ENCODE data around the gene ERMN. TPM values are rescaled to one million over a fixed set of nuclear protein-coding genes. Genes with fewer than 3 reads are reported as not detected.
A peak's percentile ranks its signal among the peaks of the same experiment; 100 is the strongest.
"Not testable (repeated sequence)": the region's sequence is repeated elsewhere in the genome, so short reads cannot be mapped to it uniquely, and the experiment has no call there.

Gene ERMN, protein sequence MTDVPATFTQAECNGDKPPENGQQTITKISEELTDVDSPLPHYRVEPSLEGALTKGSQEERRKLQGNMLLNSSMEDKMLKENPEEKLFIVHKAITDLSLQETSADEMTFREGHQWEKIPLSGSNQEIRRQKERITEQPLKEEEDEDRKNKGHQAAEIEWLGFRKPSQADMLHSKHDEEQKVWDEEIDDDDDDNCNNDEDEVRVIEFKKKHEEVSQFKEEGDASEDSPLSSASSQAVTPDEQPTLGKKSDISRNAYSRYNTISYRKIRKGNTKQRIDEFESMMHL
- total RNA-seq: not detected in 2 replicates

DNA sequence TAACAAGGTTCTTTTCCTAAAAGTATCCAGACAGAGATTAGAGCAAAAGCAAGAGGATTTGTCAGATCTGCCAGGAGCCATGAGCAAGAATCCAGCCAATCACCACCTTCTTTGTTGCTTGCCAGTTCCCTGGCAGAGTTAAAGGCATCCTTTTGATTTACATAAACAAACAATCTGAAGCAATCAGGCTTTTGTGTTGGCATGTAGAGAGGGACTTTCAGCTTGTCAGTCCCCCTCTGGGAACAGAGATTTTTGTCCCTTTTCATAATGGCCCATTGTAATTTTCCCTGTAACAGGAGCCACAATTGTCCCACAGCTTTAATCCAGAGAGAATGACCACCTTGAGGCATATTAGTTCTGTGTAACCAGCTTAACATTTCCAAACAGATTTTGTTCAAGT lies at the start of gene ERMN:
TSS of gene ERMN (minus strand) at position 39 of the 400 bp plus-strand sequence. CDS start 182 bp downstream, outside the sequence.
- Histone ChIP-seq H3K4me3 (ENCODE audit: low read depth, low read length) (no peak within 1 kb of the TSS), H3K36me3 (ENCODE audit: control insufficient read depth, insufficient read depth, low read length) (no peaks in the 10 kb centered on the region), H3K27me3 (ENCODE audit: control insufficient read depth, insufficient read depth, low read length) (no peaks in the 10 kb centered on the region)
- DNase-seq (ENCODE audit: low read depth): no peak
- TF ChIP-seq, protein P1, sequence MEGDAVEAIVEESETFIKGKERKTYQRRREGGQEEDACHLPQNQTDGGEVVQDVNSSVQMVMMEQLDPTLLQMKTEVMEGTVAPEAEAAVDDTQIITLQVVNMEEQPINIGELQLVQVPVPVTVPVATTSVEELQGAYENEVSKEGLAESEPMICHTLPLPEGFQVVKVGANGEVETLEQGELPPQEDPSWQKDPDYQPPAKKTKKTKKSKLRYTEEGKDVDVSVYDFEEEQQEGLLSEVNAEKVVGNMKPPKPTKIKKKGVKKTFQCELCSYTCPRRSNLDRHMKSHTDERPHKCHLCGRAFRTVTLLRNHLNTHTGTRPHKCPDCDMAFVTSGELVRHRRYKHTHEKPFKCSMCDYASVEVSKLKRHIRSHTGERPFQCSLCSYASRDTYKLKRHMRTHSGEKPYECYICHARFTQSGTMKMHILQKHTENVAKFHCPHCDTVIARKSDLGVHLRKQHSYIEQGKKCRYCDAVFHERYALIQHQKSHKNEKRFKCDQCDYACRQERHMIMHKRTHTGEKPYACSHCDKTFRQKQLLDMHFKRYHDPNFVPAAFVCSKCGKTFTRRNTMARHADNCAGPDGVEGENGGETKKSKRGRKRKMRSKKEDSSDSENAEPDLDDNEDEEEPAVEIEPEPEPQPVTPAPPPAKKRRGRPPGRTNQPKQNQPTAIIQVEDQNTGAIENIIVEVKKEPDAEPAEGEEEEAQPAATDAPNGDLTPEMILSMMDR (IDR thresholded peaks at IDR 0.05; ENCODE audit: insufficient read depth, low read length, poor library complexity, severe bottlenecking): no peak

DNA sequence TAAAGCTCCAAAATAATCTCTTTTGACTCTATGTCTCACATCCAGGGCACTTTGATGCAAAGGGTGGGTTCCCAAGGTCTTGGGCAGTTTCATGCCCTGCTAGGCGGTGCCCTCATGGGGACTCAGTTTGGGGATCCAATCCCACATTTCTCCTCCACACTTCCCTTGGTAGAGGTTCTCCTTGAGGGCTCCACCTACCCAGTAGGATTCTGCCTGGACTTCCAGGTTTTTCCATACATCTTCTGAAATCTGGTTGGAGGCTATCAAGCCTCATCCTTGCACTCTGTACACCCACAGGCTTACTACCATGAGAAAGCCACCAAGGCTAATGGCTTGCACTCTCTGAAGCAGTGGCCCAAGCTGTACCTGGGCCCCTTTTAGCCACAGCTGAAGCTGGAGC lies 49.8 kb upstream of the ERMN start:
- no peak for DNase-seq (ENCODE audit: low read depth)
- H3K4me3 ChIP-seq (ENCODE audit: low read depth, low read length): no peak overlapping the region
- H3K36me3 ChIP-seq (ENCODE audit: control insufficient read depth, insufficient read depth, low read length): no peaks in the 10 kb centered on the region
- no peaks in the 10 kb centered on the region for H3K27me3 ChIP-seq (ENCODE audit: control insufficient read depth, insufficient read depth, low read length)
- TF ChIP-seq, protein P1 (IDR thresholded peaks at IDR 0.05; ENCODE audit: insufficient read depth, low read length, poor library complexity, severe bottlenecking): no peak

DNA sequence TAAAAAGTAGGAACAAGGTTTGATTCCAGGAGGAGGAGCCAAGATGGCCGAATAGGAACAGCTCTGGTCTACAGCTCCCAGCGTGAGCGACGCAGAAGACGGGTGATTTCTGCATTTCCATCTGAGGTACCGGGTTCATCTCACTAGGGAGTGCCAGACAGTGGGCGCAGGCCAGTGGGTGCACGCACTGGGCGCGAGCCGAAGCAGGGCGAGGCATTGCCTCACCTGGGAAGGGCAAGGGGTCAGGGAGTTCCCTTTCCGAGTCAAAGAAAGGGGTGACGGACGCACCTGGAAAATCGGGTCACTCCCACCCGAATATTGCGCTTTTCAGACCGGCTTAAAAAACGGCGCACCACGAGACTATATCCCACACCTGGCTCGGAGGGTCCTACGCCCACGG lies 42.9 kb upstream of the ERMN start:
- not testable (repeated sequence) for DNase-seq (ENCODE audit: low read depth); H3K4me3 ChIP-seq (ENCODE audit: low read depth, low read length); H3K36me3 ChIP-seq (ENCODE audit: control insufficient read depth, insufficient read depth, low read length); H3K27me3 ChIP-seq (ENCODE audit: control insufficient read depth, insufficient read depth, low read length)

DNA sequence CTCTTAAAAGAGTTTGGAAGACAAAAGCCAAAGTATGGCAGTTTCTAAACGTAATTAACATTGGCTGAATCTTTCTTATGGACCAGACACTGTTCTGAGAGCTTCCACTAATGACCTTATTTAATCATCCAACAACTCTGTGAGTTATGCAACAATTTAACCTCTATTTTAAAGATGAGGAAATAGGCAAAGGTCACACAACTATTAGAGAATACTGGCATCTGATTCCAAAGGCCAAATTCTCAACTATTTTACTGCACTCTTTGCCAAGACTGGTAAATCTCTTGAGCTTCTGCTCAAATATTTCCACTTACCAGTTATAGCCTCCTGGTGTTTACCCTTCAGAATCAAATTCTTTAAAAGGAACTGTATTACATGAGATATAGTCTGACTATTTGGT lies 42.1 kb upstream of the ERMN start:
- H3K36me3 ChIP-seq (ENCODE audit: control insufficient read depth, insufficient read depth, low read length): no peaks in the 10 kb centered on the region

DNA sequence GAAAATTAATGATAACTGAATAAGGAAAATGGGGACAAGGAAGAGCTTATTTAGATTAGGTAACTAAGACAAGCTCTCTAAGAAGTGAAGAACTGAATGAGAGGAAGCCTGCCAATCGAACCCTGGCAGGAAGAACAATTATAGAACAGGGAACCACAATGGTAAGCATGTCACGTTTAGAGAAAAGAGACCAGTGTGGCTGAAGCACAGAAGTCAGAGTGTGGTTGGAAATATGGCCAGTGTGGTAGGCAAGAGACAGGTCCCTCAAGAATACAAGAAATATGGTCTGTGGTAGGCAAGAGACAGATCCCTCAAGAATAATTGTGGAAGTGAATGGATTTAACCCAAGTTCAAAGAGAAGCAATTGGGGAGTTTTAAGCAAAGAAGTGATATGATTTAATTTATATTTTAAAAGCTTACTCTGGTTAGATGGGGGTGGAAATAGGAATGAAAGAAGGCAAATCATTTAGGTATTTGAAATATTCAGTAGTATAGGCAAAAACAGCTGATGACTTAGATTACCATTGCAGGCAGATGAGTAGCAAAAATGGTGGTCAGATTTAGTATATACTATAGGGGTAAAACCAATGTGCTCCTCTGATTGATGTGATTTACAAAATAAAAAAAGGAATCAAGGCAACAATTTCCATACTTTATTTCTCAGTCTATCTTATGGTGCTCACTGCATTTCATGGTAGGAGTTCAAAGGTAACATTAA lies 38.8 kb upstream of the ERMN start:
- no peak for DNase-seq (ENCODE audit: low read depth)
- no peak overlapping the region for H3K4me3 ChIP-seq (ENCODE audit: low read depth, low read length)
- TF ChIP-seq, protein P1 (IDR thresholded peaks at IDR 0.05; ENCODE audit: insufficient read depth, low read length, poor library complexity, severe bottlenecking): no peak
- H3K27me3 ChIP-seq (ENCODE audit: control insufficient read depth, insufficient read depth, low read length): no peaks in the 10 kb centered on the region
- H3K36me3 ChIP-seq (ENCODE audit: control insufficient read depth, insufficient read depth, low read length): no peaks in the 10 kb centered on the region

More for the DNA sequence above, 42.1 kb upstream of the ERMN start:
- DNase-seq (ENCODE audit: low read depth): no peak
- no peak overlapping the region for H3K4me3 ChIP-seq (ENCODE audit: low read depth, low read length)
- no peaks in the 10 kb centered on the region for H3K27me3 ChIP-seq (ENCODE audit: control insufficient read depth, insufficient read depth, low read length)
- TF ChIP-seq, protein P1 (IDR thresholded peaks at IDR 0.05; ENCODE audit: insufficient read depth, low read length, poor library complexity, severe bottlenecking): no peak

DNA sequence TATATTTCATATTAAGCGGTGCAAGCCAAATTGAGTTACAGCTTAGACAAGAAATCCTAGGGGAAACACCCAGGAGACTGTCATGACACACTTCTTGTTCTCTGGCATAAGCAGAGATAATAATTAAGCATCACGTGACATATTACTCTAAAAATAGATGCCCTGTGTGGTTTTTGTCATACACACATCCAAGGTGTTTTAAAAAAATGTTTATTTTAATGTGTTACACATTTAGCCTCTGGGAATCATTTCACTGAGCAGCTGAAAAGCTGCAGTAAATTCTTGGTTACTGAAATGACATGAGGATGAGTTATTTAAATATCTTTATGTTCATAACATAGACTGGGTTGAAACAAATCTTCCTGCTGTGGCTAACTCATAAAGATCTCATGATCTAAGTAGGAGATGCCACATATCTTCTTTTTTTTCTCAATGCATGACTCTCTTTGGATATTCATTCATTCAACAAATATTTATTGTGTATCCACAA lies 38.0 kb upstream of the ERMN start:
- TF ChIP-seq, protein P1 (IDR thresholded peaks at IDR 0.05; ENCODE audit: insufficient read depth, low read length, poor library complexity, severe bottlenecking): no peak
- Histone ChIP-seq H3K4me3 (ENCODE audit: low read depth, low read length) (no peak overlapping the region), H3K27me3 (ENCODE audit: control insufficient read depth, insufficient read depth, low read length) (no peaks in the 10 kb centered on the region), H3K36me3 (ENCODE audit: control insufficient read depth, insufficient read depth, low read length) (no peaks in the 10 kb centered on the region)
- peak; percentile 12 for DNase-seq (ENCODE audit: low read depth)
